ENCODE measurements around the gene AJAP1. TPM values are rescaled to one million over a fixed set of nuclear protein-coding genes. Genes with fewer than 3 reads are reported as not detected.

The AJAP1 gene
- total RNA-seq, 1 experiment from 2014 or later = not detected

DNA sequence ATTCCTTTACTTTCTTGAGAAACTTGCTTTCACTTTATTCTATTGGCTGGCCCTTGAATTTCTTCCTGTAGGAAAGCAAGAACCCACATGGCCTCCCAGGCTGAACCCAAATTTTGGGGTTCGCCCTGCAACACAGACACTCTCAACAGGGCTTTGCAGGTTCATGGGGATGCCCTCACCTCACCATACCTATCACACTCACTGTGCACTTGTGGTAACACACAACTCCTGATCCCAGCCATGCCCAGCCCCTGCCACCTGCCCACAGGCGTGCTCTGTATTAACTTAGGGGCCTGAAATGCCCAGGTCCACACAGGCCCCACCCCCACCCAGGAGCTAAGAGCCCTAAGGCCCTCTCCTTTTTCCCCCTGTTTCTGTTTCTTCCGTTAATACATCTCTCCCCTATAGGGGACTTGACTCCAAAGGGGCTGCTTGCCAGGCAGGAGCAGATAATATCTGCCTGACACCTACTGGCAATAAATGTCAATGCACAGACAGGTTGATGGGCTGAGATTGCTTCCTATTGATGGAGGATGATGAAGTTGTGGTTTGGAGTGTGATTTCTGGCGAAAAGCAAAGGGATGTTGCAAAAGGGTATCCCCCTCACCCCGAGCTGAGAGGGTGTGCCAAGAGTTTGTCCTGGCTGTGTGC, 171.5 kb downstream of the AJAP1 start:
- Histone ChIP-seq H2AFZ (ENCODE audit: low read depth, low read length, poor library complexity, severe bottlenecking) (no peak overlapping the region), H3K27ac (ENCODE audit: low read depth, low read length) (no peak overlapping the region), H3K4me1 (ENCODE audit: control insufficient read depth in 1 of 2, insufficient read depth in 2 of 2, low read length in 2 of 2) (no peaks in the 10 kb centered on the region), H3K9me2 (ENCODE audit: insufficient read depth) (no peaks in the 10 kb centered on the region), H3K4me3 (replicated peaks in 1 of 2; ENCODE audit: low read depth in 1 of 2, low read length in 2 of 2) (no peak overlapping the region), H3K79me2 (ENCODE audit: insufficient read depth, low read length) (no peaks in the 10 kb centered on the region), H4K20me1 (ENCODE audit: insufficient read depth) (no peaks in the 10 kb centered on the region), H3K36me3 (ENCODE audit: control insufficient read depth in 1 of 2, insufficient read depth in 2 of 2, low read length in 2 of 2) (no peaks in the 10 kb centered on the region), H3K4me2 (ENCODE audit: low read length) (no peak overlapping the region), H3K9ac (ENCODE audit: low read length) (no peak overlapping the region), H3K9me3 (ENCODE audit: control insufficient read depth in 1 of 2, insufficient read depth in 1 of 2, low read depth in 1 of 2, low read length in 2 of 2) (peaks cover 0 to 1% of the 10 kb centered on the region in 2 experiments; a peak in 2 of 4 replicates), H3K27me3 (ENCODE audit: insufficient read depth, low read length) (no peaks in the 10 kb centered on the region)
- intact Hi-C loops (cut with micrococcal nuclease) = no loop called here
- ATAC-seq (peak; percentile 42; the same call in 1 of the 2 replicates), DNase-seq (ENCODE audit: low read depth, low spot score) (no peak)
- ChIA-PET CTCF (no interaction called here), RAD21 (ENCODE audit: low non-redundant PET in 1 of 2, low total read pairs in 2 of 2, uncharacterized antibody in 2 of 2, unreplicated experiment in 2 of 2) (no interaction called here), POLR2A (no interaction called here)
- BruUV-seq (replicated peaks) = no TSS peak
- TF ChIP-seq RAD21 (IDR thresholded peaks at IDR 0.05; ENCODE audit: low read depth) = peak; percentile 35; the same call in 1 of the 2 replicates
- TF ChIP-seq CBX3 (IDR thresholded peaks at IDR 0.05; ENCODE audit: low read depth) = no peak
- TF ChIP-seq, protein P1, sequence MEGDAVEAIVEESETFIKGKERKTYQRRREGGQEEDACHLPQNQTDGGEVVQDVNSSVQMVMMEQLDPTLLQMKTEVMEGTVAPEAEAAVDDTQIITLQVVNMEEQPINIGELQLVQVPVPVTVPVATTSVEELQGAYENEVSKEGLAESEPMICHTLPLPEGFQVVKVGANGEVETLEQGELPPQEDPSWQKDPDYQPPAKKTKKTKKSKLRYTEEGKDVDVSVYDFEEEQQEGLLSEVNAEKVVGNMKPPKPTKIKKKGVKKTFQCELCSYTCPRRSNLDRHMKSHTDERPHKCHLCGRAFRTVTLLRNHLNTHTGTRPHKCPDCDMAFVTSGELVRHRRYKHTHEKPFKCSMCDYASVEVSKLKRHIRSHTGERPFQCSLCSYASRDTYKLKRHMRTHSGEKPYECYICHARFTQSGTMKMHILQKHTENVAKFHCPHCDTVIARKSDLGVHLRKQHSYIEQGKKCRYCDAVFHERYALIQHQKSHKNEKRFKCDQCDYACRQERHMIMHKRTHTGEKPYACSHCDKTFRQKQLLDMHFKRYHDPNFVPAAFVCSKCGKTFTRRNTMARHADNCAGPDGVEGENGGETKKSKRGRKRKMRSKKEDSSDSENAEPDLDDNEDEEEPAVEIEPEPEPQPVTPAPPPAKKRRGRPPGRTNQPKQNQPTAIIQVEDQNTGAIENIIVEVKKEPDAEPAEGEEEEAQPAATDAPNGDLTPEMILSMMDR (IDR thresholded peaks at IDR 0.05 in 2 of 3, conservative IDR thresholded peaks at IDR 0.05 in 1 of 3; ENCODE audit: borderline replicate concordance in 1 of 3, insufficient read depth in 1 of 3, low read depth in 2 of 3, low read length in 2 of 3) = peak in 2 of 3 experiments; percentile 22 to 38; a peak in 3 of 6 replicates
- no peak for TF ChIP-seq SP1 (IDR thresholded peaks at IDR 0.05; ENCODE audit: low read depth)
- TF ChIP-seq, protein P2, sequence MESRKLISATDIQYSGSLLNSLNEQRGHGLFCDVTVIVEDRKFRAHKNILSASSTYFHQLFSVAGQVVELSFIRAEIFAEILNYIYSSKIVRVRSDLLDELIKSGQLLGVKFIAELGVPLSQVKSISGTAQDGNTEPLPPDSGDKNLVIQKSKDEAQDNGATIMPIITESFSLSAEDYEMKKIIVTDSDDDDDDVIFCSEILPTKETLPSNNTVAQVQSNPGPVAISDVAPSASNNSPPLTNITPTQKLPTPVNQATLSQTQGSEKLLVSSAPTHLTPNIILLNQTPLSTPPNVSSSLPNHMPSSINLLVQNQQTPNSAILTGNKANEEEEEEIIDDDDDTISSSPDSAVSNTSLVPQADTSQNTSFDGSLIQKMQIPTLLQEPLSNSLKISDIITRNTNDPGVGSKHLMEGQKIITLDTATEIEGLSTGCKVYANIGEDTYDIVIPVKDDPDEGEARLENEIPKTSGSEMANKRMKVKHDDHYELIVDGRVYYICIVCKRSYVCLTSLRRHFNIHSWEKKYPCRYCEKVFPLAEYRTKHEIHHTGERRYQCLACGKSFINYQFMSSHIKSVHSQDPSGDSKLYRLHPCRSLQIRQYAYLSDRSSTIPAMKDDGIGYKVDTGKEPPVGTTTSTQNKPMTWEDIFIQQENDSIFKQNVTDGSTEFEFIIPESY (IDR thresholded peaks at IDR 0.05; ENCODE audit: extremely low read depth, insufficient replicate concordance, low read length) = no peak
- TF ChIP-seq ELF1 (IDR thresholded peaks at IDR 0.05; ENCODE audit: borderline replicate concordance, low read depth) = no peak
- TF ChIP-seq, protein P3, sequence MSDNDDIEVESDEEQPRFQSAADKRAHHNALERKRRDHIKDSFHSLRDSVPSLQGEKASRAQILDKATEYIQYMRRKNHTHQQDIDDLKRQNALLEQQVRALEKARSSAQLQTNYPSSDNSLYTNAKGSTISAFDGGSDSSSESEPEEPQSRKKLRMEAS (IDR thresholded peaks at IDR 0.05) = no peak
- TF ChIP-seq, protein P4, sequence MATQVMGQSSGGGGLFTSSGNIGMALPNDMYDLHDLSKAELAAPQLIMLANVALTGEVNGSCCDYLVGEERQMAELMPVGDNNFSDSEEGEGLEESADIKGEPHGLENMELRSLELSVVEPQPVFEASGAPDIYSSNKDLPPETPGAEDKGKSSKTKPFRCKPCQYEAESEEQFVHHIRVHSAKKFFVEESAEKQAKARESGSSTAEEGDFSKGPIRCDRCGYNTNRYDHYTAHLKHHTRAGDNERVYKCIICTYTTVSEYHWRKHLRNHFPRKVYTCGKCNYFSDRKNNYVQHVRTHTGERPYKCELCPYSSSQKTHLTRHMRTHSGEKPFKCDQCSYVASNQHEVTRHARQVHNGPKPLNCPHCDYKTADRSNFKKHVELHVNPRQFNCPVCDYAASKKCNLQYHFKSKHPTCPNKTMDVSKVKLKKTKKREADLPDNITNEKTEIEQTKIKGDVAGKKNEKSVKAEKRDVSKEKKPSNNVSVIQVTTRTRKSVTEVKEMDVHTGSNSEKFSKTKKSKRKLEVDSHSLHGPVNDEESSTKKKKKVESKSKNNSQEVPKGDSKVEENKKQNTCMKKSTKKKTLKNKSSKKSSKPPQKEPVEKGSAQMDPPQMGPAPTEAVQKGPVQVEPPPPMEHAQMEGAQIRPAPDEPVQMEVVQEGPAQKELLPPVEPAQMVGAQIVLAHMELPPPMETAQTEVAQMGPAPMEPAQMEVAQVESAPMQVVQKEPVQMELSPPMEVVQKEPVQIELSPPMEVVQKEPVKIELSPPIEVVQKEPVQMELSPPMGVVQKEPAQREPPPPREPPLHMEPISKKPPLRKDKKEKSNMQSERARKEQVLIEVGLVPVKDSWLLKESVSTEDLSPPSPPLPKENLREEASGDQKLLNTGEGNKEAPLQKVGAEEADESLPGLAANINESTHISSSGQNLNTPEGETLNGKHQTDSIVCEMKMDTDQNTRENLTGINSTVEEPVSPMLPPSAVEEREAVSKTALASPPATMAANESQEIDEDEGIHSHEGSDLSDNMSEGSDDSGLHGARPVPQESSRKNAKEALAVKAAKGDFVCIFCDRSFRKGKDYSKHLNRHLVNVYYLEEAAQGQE (IDR thresholded peaks at IDR 0.05; ENCODE audit: low read depth) = no peak
- no peak for TF ChIP-seq TCF7L2 (IDR thresholded peaks at IDR 0.05; ENCODE audit: borderline replicate concordance, extremely low read depth, insufficient read depth, insufficient read length)
- no peak for TF ChIP-seq SIN3A (IDR thresholded peaks at IDR 0.05; ENCODE audit: low read depth)
- no peak for TF ChIP-seq EZH2 (IDR thresholded peaks at IDR 0.05)

Measured in HCT116 (cell line).